Kidney (tissue), 14 donors: ENCODE measurements around the gene NBAS. TPM values are rescaled to one million over a fixed set of nuclear protein-coding genes. Genes with fewer than 3 reads are reported as not detected.
"Not testable (repeated sequence)": the region's sequence is repeated elsewhere in the genome, so short reads cannot be mapped to it uniquely, and the experiment has no call there.

ENCODE experiments used
- DNase-seq, 5 donors: peaks; one replicate each; pipeline ENCODE4 v3.0.0-alpha.2; 2013 to 2020
- FAIRE-seq: peaks from 2 replicates; lab custom pipeline; 2012; peaks lifted over from hg19 to GRCh38; lab: Jason Lieb, UNC
- H3K27ac ChIP-seq, 2 donors: one replicate each; pipeline ENCODE4 v1.7.0; 2013; ENCODE audit warnings: low read depth in 2 of 2, low read length in 2 of 2, inconsistent platforms in 1 of 2
- H3K27me3 ChIP-seq: one replicate; pipeline ENCODE4 v1.7.1; 2013; ENCODE audit warnings: low read length, inconsistent platforms; ENCODE audit not compliant: control insufficient read depth, insufficient read depth
- H3K36me3 ChIP-seq, 3 donors: one replicate each; pipeline versions ENCODE4 v1.7.0 to v1.7.1; 2013; ENCODE audit warnings: low read length in 3 of 3, control low read depth in 1 of 3, inconsistent platforms in 1 of 3; ENCODE audit not compliant: insufficient read depth in 3 of 3, control insufficient read depth in 2 of 3
- H3K4me1 ChIP-seq, 3 donors: one replicate each; pipeline versions ENCODE4 v1.7.0 to v1.7.1; 2013; ENCODE audit warnings: low read length in 3 of 3, inconsistent platforms in 1 of 3, low read depth in 1 of 3; ENCODE audit not compliant: control insufficient read depth in 2 of 3, insufficient read depth in 2 of 3
- H3K4me3 ChIP-seq, 3 donors: one replicate each; pipeline versions ENCODE4 v1.7.0 to v1.8.1; 2013; ENCODE audit warnings: low read length in 3 of 3, control low read depth in 1 of 3, inconsistent platforms in 1 of 3
- H3K9ac ChIP-seq, 3 donors: one replicate each; pipeline versions ENCODE4 v1.7.0 to v1.7.1; 2013; ENCODE audit warnings: low read length in 3 of 3, control low read depth in 1 of 3, inconsistent platforms in 1 of 3
- H3K9me3 ChIP-seq, 3 donors: one replicate each; pipeline versions ENCODE4 v1.7.0 to v1.7.1; 2013; ENCODE audit warnings: low read length in 3 of 3, control low read depth in 1 of 3, inconsistent platforms in 1 of 3; ENCODE audit not compliant: control insufficient read depth in 2 of 3, insufficient read depth in 1 of 3
- CTCF ChIP-seq: IDR thresholded peaks from 3 replicates; pipeline ENCODE4 v1.5.1; 2012; ENCODE audit warnings: mild to moderate bottlenecking, moderate library complexity, borderline replicate concordance; ENCODE audit not compliant: insufficient read depth; ENCODE audit errors: extremely low read depth
- intact Hi-C: fragments of 100-400 bp; cut with DNase I; formaldehyde crosslinking; loops from one replicate; pipeline ENCODE4 v1.11.1; 2022
- polyA plus RNA-seq: library from polyadenylated mRNA; stranded (reverse); fragments of 350-450 nt; fragmentation: Illumina TruSeq; extraction: RNeasy Lipid Tissue Mini Kit (QIAGEN cat#74804); gene quantifications from one replicate; pipeline ENCODE4 v1.2.3, GENCODE V29; 2014; ENCODE audit warnings: low read depth, low replicate concordance; ENCODE audit not compliant: insufficient read depth
- total RNA-seq: library from RNA; stranded (reverse); fragmentation: NEBNext Ultra II Directional; extraction: Animal tissue kit (Norgen Biotek cat#: 25700); gene quantifications from one replicate; pipeline ENCODE4 v1.2.1, GENCODE V29; 2021
- donor health status: control.
- donor health status: control.
- donor health status: control.
- donor health status: control.
- donor health status: control.
- donor health status: DM: yes; HTN: yes; CAD: no.
- donor health status: Normal renal cell carcinoma (clear cell type).

NBAS gene
- total and polyA plus RNA-seq, 2 donors from 2014 or later, result 40.8 to 44.2 TPM

GRCh38 chr2:15520346-15520745 is 40.8 kb downstream of the NBAS start:
- Histone ChIP-seq H3K27me3 (no peaks in the 10 kb centered on the region), H3K4me3 (no peak overlapping the region), H3K9ac (no peak overlapping the region), H3K4me1 (no peaks in the 10 kb centered on the region), H3K36me3 (peaks cover 0 to 8% (median 0%) of the 10 kb centered on the region in 3 donors), H3K9me3 (no peaks in the 10 kb centered on the region), H3K27ac (no peak overlapping the region)
- FAIRE-seq (no peak), DNase-seq (no peak)
- TF ChIP-seq CTCF, result no peak
- intact Hi-C loops, result no loop called here

- H3K27me3 ChIP-seq, DNase-seq, H3K9me3 ChIP-seq, intact Hi-C loops, FAIRE-seq, H3K4me3 ChIP-seq, H3K36me3 ChIP-seq, H3K9ac ChIP-seq, H3K4me1 ChIP-seq, H3K27ac ChIP-seq: not testable (repeated sequence)
These were observed 42.4 kb downstream of the NBAS start for GRCh38 chr2:15518759-15519158.

GRCh38 chr2:15517793-15518192 is 43.3 kb downstream of the NBAS start:
- Histone ChIP-seq H3K27me3 (no peaks in the 10 kb centered on the region), H3K4me3 (no peak overlapping the region), H3K9me3 (no peaks in the 10 kb centered on the region), H3K36me3 (no peaks in the 10 kb centered on the region), H3K4me1 (no peaks in the 10 kb centered on the region), H3K27ac (no peak overlapping the region), H3K9ac (no peak overlapping the region)
- no peak for TF ChIP-seq CTCF
- intact Hi-C loops, result no loop called here
- FAIRE-seq (no peak), DNase-seq (no peak)

- Histone ChIP-seq H3K4me3 (no peak overlapping the region), H3K4me1 (no peaks in the 10 kb centered on the region), H3K36me3 (peaks cover 0 to 14% (median 2%) of the 10 kb centered on the region in 3 donors), H3K27ac (no peak overlapping the region), H3K9me3 (no peaks in the 10 kb centered on the region), H3K27me3 (no peaks in the 10 kb centered on the region), H3K9ac (no peak overlapping the region)
- FAIRE-seq (no peak), DNase-seq (no peak)
- no peak for TF ChIP-seq CTCF
- intact Hi-C loops, result no loop called here
These were observed 49.4 kb downstream of the NBAS start for GRCh38 chr2:15511686-15512085.
